ENCODE data around the gene SH3RF3.

SH3RF3 gene

DNA sequence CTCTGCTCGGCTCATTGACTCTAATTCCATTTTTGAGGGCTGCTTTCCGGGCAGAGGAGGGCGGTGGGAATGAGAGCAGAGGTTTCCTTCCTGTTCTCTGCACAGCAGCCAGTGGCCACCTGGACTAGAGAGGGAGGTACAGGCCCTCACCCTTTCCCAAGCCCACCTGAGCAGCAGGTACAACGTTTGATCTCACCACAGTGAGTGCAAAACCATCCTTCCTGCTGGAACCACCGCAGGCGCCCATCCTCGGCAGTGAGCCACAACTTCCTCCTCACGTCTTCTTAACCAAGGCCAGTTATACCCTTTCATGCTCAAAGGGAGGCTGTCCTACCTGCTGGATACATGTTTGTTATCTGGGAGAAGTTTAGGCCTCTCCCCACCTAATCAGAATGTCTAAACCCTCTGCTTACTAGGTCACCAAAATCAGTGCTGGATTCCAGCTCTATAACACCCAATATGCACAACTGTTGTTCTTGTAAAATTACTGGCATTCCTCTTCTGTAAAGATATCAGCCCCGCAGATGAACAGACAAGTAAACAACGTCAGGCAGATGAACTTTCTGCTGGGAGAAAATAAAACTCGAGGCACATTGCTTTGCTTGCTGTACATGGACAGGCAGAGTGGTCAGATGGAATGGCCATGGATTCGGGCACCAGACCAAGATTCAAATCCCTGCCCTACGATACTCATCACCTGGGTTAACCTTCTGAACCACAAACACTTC lies 191.4 kb downstream of the SH3RF3 start:
- FAIRE-seq: no peak

DNA sequence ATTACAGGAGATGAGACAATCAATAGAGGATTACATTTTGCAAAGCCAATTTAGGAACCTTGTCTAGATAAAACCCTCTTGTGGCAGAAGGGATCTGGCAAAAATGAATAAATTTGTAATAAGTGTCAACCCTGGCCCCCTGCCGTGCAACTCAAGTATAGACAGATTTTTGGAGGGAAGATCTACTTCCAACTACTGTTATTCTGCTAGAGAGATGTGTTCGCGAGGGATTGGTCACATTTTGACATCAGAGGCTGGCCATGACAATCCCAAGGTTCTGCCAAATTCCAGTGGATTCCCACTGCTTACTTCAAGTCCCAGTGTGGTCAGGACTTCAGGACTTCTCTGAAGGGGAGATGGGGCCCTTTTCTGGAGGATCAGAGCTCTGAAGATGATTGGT lies 192.6 kb downstream of the SH3RF3 start:
- no peak for FAIRE-seq

DNA sequence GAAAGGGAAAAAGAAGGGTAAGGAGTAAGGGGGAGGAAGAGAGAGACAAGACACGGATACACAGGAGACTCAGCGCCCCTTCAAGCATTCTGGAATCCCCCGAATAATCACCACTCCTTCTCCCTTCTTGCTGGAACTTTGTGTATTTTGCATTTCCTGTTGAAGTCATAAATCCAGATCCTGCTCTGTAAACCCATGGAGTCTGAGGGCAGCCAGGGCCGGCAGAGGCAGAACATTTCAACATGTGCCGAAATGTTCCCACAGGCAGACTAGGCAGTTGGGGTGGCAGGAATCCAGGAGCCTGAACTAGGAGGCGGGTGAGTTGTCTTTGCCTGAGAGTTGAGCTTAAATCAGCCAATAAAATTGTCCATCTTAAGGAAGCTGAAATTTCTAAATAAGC lies 193.1 kb downstream of the SH3RF3 start:
- FAIRE-seq: no peak

DNA sequence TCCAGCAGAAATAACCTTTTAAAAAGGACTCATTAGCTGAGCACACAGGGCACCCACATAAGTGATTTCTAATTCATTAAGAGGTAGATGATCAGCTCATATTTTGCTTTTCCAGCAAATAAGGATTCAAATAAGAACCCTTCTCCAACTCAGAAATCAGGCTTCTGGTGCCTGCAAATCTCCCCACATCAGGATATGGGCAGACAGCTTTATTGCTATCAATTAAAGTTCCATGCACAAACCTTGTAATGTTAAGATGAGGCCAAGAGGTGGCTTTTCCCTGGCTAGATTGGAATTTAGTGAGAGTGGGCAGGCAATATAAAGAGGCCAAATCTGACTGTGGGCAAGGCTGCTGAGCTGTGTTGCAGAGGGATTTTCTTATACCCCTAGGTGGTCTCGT lies 193.6 kb downstream of the SH3RF3 start:
- FAIRE-seq: no peak

DNA sequence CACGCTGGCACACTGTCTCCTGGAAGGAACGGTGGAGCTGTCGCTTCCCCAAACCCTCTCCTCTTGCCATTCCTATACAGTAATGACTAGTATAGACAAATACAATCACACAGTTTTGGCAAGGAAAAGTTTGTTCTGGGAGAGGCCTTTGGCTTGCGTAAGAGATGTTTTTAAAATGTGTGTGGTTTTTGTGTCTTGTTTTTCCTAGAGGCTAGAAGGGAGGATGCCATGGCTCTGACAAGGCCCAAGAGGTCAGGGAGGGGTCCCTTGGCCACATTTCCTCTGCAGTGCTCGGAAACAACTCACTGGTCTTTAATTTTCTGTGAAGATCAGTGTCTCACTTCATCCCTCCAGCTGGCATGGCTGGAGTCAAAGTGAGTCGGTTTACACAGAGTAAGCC lies 195.9 kb downstream of the SH3RF3 start:
- no peak for FAIRE-seq

DNA sequence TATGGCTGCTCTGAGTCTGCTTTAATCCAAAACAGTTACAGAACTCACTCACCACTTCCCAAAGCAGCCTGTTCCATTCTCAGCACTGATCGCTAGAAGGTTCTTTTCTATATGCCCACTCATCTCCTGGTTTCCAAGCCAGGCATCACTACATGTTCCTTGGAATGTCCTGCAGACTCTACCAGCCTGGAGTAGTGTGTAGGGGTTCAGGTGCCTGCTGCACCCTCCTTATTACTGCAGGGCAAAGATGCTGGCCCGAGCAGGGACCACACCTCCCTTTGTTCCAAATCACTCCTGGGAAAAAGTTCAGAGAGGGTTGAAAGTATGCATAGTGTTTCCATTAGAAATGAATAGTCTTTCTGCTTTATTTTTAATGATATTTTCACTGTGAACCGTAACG lies 196.6 kb downstream of the SH3RF3 start:
- no peak for FAIRE-seq

DNA sequence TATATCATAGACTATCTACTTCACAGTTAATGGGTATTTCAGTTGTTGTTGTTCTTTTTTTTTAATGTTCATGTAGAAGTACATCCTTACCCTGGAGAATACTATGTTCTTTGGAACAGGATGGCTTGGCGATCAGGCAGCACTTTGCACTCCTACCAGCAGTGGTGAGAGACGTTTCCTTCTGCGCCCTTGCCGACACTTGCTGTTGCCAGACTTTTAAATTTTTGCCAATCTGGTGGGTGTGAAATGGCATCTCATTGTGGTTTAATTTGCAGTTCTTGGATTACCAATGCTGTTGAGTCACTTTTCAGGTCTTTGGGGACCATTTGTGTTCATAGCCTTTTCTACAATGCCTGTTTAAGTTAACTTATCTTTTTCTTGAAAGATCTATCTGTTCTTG lies 197.3 kb downstream of the SH3RF3 start:
- no peak for FAIRE-seq

DNA sequence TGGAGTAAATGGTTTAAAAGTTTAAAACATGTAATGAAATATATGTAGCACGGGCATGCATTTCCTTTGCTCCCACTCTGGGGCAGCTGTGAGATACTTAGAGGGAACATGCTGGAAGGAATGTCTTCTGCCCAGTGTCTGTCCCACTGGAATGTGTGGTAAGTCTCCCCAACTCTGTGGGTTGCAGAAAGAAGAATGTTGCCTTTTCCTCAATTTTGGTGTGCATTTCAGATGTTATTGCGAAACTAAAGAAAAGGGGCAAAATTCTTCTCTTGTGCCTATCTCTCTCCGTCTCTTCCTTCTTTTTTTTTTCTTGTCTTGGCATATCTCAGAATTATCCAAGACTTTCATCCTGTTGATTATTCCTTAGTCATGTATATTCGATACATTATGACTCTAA lies 201.1 kb downstream of the SH3RF3 start:
- FAIRE-seq: no peak

DNA sequence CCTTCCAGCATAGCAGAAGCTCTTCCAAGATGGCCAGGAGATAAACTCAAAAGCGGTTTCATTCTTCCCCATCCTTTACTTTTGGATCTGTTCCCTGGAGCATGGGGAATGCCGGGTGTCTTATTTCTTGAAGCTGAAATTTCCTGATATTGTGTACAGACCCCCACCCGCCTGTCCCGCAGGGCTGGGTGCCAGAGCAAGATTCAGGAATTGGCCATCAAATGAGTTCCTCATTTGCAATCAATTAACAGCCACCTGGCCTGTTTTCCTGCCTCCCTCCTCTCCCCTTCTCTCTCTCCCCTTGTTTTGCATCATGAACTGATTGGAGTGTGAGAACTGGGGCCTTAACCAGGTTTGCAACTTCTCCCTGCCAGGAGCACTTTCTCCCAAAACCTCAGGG lies 202.1 kb downstream of the SH3RF3 start:
- FAIRE-seq: no peak

DNA sequence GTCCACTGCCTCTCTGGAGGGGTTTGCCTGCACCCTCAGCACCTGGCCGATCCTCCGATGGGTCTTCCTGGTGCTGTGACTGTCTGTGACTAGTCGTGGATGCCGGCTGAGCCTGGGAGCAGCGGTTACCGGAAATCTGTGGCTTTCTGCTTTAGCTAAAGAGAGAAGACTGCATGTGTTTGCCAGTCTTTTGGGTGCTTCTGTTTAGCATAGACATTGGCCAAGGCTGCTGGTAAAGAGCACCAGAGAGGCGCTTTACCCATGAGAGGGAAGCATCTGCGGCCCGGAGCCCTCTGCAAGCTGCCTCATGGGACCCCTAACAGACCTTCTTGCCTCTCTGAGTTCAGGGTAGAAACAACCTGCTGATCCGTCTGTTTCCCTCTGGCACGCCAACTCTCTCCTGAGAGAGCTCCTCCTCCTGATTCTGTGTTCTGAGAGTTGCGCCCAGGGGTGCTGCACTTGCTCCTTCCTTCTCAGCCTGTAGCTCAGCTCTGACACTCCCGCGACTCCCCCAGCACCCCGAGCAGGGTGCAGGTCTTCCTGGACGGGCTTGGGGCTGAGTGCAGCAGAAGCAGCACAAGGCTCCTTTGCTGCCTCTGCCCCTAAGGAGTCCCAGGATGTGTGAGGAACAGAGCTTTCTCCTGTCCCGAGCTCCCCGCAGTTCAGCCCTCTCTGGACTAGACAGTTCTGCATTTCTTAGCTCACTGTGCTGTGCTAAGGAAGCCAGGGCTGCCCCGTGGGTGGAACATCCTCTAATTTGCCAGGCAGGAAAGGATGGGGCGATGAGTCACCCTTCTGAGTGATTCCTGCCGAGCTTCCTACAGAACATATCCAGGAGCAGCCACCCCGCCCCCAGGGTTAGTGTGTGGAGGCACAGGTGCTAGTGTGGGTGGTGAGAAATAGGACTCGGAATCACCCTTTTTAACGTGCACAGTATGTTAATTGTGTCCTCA lies 203.2 kb downstream of the SH3RF3 start:
- no peak for FAIRE-seq

DNA sequence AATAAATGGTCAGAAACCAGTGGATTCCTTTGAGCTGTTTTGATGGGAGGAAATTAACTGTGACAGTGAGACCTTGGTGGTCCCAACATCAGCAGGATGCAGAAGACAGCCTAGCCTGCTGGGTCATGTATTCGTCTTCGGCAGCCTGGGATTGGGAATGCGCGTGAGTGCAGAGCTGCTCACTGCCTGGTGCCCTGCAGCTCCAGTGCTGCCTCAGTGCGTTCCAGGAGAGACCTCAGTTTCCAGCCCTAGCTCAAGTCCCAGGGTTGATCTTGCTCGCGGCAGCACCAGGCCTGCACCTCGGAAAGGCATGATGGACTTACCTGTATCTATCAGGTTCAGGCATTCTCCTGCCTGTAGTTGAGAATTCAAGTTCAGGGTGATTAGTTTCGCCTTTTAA lies 203.9 kb downstream of the SH3RF3 start:
- no peak for FAIRE-seq

DNA sequence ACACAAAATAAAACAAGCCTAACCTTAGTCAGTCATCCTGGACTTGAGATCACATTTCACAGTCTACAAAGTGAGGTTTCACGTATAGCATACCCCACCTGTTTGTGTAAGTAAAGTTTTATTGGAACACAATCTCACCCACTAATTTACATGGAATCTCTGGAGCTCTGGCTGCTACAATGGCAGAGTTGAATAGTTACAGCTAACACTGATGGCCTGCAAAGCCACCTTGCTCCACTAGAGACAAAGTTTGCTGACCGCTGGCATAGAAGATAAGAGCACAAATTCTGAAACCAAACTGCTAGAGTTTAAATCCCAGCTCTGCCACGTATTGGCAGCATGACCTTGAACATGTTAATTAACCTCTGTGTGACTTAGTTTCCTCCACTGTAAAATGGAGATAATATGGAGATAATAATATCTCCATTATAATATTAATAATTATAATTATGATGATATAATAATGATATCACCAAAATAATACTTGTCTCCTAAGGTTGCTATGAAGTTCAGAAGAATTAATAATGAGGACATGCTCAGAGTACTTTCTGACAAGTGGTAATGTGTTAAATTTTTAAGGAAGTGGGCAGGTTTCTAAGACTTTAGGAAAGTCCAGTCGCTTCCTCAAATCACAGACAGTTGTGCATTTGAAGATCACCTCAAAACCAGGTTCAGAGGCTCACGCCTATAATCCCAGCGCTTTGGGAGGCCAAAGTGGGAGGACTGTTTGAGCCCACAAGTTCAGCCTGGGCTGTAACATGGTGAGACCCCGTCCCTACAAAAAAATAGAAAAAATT lies 204.6 kb downstream of the SH3RF3 start:
- FAIRE-seq: no peak

DNA sequence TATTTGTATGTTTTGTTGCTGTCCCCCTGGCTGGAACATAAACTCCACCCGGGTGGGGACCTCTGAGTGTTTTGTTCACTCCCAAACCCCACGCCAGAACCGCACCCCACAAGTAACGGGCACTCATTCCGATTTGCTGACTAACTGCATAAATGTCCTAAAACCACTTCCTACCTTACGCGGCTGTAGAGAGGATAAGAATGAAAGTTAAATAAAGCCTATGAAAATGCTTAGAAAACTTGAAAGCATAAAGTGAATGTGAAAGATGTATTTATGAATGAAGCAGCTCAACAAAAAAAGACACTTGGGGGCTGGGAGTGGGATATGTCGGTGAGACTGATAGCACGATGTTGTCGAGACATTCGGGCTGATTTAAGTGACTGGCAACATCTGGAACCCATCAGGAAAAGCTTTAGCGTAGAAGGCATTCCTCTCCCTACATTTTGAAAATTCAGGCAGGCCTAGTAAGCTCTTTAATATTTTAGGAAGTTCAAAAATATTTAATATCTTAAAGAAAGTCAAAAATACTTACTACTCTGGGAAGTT lies 206.7 kb downstream of the SH3RF3 start:
- FAIRE-seq: no peak

DNA sequence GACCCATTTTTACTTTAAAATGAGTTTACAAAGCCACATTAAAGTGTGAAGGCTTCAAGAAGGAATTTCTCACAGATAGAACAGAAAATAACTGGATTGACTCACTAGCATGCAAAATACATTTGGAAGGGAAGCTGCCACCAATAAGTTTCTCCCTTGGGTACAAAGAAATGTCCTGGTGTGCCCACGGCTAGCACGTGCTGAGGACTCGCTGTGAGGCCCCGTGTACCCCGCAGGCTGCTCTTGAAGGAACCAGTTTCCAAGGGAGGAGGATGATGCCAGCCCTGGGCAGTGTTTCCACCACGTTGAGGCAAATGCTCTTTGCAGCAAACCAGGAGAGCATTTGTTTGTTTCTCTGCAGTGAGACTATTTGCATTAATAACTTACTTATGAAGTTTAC lies 207.3 kb downstream of the SH3RF3 start:
- no peak for FAIRE-seq

DNA sequence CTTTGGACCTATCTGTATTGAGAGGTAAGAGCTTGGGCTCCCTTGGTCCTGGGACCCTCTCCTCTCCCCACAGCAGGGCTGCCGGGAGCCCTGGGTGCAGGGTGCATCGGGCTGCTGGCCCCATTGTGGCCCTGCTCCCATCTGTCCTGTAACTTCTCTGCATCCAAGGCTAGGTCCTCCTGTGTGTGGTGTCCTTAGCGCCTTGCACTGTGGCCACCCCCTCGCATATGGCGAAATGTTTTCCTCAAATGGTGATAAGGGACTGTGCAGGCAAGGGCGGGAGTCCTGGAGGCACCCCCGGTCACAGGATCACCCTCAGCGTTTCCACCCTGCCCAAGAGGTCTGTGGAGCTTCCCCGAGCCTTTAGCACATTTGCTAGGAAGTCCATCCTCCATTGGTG lies 208.2 kb downstream of the SH3RF3 start:
- FAIRE-seq: no peak

DNA sequence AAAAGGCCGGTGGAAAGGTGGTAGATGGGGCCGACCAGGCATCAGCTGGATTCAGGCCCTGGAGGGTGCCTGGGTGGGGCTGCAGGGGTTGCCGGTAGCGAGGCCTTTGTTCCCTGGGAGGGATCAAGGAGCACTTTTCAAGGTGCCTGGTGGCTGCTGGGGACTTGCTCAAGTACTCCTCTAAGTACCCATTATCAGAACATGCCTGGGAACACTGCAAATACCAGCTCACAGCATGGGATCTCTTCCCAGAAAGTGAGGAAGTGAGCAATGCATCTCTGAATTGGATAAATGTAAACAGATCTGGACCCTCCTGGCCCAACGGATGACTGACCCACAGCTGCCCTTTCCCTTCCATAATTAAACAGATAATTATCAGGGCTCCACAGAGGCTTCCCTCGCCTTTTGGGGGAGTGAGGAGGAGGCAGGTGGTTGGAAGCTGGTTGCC lies 210.5 kb downstream of the SH3RF3 start:
- no peak for FAIRE-seq

DNA sequence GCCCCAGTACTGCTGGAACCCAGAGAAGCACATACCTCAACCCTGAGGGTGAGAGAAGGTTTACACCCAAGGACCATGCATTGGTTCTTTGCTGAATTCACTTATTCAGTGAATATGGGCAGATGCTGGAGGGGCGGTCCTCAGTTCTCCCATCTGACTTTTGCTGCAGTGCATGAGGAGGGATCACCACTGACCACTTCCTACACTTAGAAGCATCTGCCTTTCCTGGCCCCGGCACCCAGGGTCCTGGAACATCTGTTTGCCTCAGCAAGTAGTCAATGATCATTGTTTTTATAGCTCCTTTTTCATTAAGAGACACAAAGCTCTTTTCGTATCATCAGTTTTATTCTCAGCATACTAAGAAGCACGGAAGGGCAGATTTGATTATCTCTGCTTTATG lies 211.4 kb downstream of the SH3RF3 start:
- no peak for FAIRE-seq

DNA sequence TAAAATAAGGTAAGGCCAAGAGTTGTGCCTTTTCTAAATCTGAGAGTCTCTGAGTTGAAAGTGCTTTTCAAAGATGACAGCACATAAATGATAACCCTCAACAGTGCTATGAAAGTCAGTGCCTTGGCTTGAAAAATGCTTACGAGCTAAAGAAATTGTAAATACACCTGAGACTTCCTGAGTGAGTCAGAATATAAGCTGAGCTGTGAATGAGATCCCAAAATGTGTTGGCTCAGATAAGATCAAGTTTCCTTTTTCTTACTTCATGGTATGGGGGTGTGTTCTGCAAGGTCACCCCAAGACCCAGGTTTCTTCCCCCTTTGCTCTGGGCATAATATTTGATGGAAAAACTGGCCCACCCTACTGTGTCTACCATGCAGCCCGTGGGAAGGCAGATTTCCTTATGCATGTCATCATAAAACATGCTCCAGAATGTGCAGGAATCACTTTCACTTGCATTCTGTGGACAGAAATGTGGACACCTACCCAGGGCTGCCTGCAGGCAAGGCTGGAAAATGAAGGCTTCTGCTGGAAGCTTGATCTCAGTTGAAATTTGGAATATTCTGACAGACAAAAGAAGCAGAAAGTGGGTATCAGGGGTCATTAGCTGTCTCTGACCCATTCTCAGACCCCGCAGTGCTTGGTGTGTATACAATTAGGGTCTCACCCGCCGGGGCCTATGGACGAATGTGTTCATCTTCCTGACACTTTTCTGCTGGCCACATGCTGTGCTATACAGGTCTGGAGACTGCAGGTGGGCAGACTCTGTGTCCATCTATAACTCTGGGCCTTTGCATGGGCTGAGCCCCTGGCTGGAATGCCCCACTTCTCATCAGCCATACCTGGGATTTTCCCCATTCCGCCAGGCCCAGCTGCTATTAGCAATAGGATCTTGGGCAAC lies 212.6 kb downstream of the SH3RF3 start:
- FAIRE-seq: no peak

DNA sequence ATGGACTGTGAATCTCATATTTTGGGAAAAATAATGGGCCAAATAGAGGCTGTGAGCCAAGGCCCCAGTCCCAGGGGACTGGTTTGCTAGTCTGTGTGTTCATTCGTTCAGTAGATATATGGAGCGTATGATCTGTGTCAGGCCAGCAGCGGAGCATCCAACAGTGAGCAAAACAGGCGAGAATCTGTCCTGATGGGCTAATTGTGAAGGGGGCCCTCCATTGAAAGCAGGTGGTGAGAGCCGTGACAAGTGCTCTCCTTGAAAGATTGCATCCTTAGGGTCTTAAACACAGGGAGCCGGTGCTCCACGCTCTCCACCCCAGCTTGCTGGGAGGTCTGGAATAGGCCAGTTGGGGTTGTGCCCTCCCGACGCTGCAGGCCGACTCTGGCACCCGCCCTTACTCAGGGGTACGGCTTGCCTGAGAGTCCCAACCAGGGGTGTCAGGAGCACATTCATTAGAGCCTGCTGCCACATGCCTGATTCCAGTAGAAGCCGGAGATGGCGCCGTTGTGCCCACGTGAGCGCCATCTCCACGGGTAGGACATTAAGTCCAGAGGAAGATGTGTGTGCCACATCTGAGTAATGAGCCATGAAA lies 213.3 kb downstream of the SH3RF3 start:
- no peak for FAIRE-seq

DNA sequence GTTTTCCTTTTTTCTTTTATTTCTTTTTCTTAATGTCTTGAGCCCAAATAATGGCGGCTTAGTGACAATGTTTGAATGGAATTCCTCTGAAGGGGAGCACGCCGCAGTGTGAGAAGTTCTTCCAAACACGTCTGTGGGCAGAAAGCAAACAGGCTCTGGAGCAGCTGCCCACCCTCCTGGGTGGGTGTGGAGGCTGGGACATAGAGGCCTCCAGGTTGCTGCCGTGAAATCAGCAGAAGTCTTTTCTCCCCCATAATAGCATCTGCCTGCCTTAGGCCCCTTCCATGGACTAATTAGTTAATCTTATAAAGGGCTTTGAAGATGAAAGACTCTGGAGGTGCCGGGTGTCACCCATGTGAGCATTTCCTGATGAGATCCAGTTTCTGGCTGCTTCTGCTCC lies 213.9 kb downstream of the SH3RF3 start:
- FAIRE-seq: no peak

DNA sequence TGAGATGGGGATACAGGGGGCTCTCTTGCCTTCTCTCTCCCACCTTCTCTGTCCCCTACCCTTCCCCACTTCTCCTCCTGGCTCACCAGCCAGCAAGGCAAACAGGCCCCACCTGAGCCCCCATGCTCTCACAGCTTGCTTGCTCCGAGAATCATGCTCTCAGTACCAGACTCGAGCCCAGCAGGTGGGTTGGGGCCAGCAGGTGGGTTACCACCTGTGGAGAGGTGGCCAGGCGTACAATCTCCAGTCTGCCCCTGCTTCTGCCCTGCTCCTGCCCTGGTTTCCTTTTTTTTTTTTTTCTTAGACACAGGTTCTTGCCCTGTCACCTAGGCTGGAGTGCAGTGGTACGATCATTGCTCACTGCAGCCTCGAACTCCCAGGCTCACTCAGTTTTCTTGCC lies 214.5 kb downstream of the SH3RF3 start:
- FAIRE-seq: no peak
